ENCODE results near the gene COASY. TPM values are rescaled to one million over a fixed set of nuclear protein-coding genes. Genes with fewer than 3 reads are reported as not detected.

COASY gene
- total and polyA plus RNA-seq, 2 of the 4 experiments (the other 2 are of a cell fraction): 10.6 to 44.0 TPM

GRCh38 chr17:42548070-42548837, 13.7 kb upstream of the COASY start:
- no peak overlapping the region for H3K9ac ChIP-seq (ENCODE audit: low read depth, low read length)
- no peak overlapping the region for H3K14ac ChIP-seq (replicated peaks; ENCODE audit: low read depth, low read length)
- H3K36me3 ChIP-seq (ENCODE audit: control insufficient read depth, insufficient read depth, low read length): peaks cover 21% of the 10 kb centered on the region; the same call in 1 of the 2 replicates
- ATAC-seq (ENCODE audit: low read depth) (no peak), DNase-seq (no peak)
- H3K4me2 ChIP-seq (ENCODE audit: low read depth, low read length): no peak overlapping the region
- H2BK20ac ChIP-seq (ENCODE audit: low read depth, low read length): no peak overlapping the region
- H3K9me1 ChIP-seq (ENCODE audit: insufficient read depth, low read length): peaks cover 4% of the 10 kb centered on the region; the same call in 1 of the 2 replicates
- 43% methylated on average over 32 of the region's 74 CpGs; no CpG with 5 or more reads in 1 of the 2 experiments for WGBS, 2 experiments (ENCODE audit: extremely low coverage in 2 of 2, insufficient read length in 1 of 2)
- H4K8ac ChIP-seq (ENCODE audit: low read depth in 2 of 2, low read length in 2 of 2): no peak overlapping the region
- in situ Hi-C loops (cut with MboI; ENCODE audit: low sequenced_read_pairs): no loop called here
- H3K56ac ChIP-seq (ENCODE audit: extremely low read depth, insufficient read depth, low read length): no peak overlapping the region
- H2BK15ac ChIP-seq (ENCODE audit: low read depth, low read length): no peak overlapping the region
- H3K4me1 ChIP-seq (ENCODE audit: control insufficient read depth, insufficient read depth, low read length): peaks cover 3% of the 10 kb centered on the region; the same call in 1 of the 2 replicates
- H3K18ac ChIP-seq (ENCODE audit: low read depth, low read length): no peak overlapping the region
- H2AK5ac ChIP-seq (ENCODE audit: low read depth, low read length): no peak overlapping the region
- no peak overlapping the region for H3K4ac ChIP-seq (ENCODE audit: low read depth, low read length)
- H4K5ac ChIP-seq (ENCODE audit: low read depth, low read length): no peak overlapping the region
- H2AK9ac ChIP-seq (replicated peaks; ENCODE audit: low read depth, low read length, poor library complexity): peak overlapping the region; percentile 85
- ChIA-PET POLR2A (ENCODE audit: unreplicated experiment) (no interaction called here), CTCF (no interaction called here)
- intact Hi-C loops (cut with micrococcal nuclease): no loop called here
- H3K27ac ChIP-seq (ENCODE audit: insufficient read depth, low read length): no peak overlapping the region
- H4K20me1 ChIP-seq (ENCODE audit: insufficient read depth, low read length): no peaks in the 10 kb centered on the region; the same call in 1 of the 2 replicates
- H4K91ac ChIP-seq (ENCODE audit: insufficient read depth, low read depth, low read length): no peak overlapping the region
- H3K23ac ChIP-seq (ENCODE audit: low read depth, low read length): no peak overlapping the region
- no peak overlapping the region for H2BK5ac ChIP-seq (ENCODE audit: low read depth, low read length, poor library complexity, severe bottlenecking)
- no peak overlapping the region for H2BK120ac ChIP-seq (ENCODE audit: low read depth, low read length)
- H3K4me3 ChIP-seq (ENCODE audit: insufficient read depth, low read depth, low read length): no peak overlapping the region
- no peaks in the 10 kb centered on the region for H3K27me3 ChIP-seq (ENCODE audit: control insufficient read depth, insufficient read depth, low read length)
- no TSS peak for BruUV-seq (replicated peaks)
- no peaks in the 10 kb centered on the region for H3K9me3 ChIP-seq (ENCODE audit: control insufficient read depth, insufficient read depth, low read length)
- TF ChIP-seq FOS (IDR thresholded peaks at IDR 0.05; ENCODE audit: low read depth, low read length) (no peak), POLR2A (IDR thresholded peaks at IDR 0.05; ENCODE audit: low read depth, low read length) (no peak), BHLHE40 (IDR thresholded peaks at IDR 0.05; ENCODE audit: low read depth, low read length) (no peak), CEBPB (IDR thresholded peaks at IDR 0.05; ENCODE audit: low read depth, low read length) (no peak), MAZ (IDR thresholded peaks at IDR 0.05; ENCODE audit: borderline replicate concordance, low read depth, low read length) (no peak), RFX5 (IDR thresholded peaks at IDR 0.05; ENCODE audit: low read depth, low read length) (no peak), SMC3 (IDR thresholded peaks at IDR 0.05; ENCODE audit: low read depth, low read length) (no peak), NFE2L2 (IDR thresholded peaks at IDR 0.05; ENCODE audit: low read depth, low read length) (no peak), RAD21 (IDR thresholded peaks at IDR 0.05; ENCODE audit: low read length) (no peak), MXI1 (IDR thresholded peaks at IDR 0.05; ENCODE audit: borderline replicate concordance, low read depth, low read length) (no peak)
- TF ChIP-seq, protein P1, sequence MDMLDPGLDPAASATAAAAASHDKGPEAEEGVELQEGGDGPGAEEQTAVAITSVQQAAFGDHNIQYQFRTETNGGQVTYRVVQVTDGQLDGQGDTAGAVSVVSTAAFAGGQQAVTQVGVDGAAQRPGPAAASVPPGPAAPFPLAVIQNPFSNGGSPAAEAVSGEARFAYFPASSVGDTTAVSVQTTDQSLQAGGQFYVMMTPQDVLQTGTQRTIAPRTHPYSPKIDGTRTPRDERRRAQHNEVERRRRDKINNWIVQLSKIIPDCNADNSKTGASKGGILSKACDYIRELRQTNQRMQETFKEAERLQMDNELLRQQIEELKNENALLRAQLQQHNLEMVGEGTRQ (IDR thresholded peaks at IDR 0.05; ENCODE audit: low read depth, low read length): no peak
- TF ChIP-seq, protein P2, sequence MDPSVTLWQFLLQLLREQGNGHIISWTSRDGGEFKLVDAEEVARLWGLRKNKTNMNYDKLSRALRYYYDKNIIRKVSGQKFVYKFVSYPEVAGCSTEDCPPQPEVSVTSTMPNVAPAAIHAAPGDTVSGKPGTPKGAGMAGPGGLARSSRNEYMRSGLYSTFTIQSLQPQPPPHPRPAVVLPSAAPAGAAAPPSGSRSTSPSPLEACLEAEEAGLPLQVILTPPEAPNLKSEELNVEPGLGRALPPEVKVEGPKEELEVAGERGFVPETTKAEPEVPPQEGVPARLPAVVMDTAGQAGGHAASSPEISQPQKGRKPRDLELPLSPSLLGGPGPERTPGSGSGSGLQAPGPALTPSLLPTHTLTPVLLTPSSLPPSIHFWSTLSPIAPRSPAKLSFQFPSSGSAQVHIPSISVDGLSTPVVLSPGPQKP (IDR thresholded peaks at IDR 0.05; ENCODE audit: borderline replicate concordance, low read depth, low read length): no peak
- dilution Hi-C loops (cut with HindIII; ENCODE audit: low sequenced_read_pairs, unreplicated experiment): no loop called here
- peaks cover 3 to 37% of the 10 kb centered on the region in 2 experiments for H3K79me1 ChIP-seq (ENCODE audit: low read depth in 1 of 2, low read length in 2 of 2)
- H2AFZ ChIP-seq (replicated peaks; ENCODE audit: low read length, poor library complexity): peak overlapping the region; percentile 58

All from IMR-90 (cell line).